ENCODE data around the gene AIMP1.
"Not testable (repeated sequence)": the region's sequence is repeated elsewhere in the genome, so short reads cannot be mapped to it uniquely, and the experiment has no call there.

The AIMP1 gene

GRCh38 chr4:106373026-106373425, 56.7 kb downstream of the AIMP1 start:
- no peak for TF ChIP-seq CTCF (IDR thresholded peaks at IDR 0.05; ENCODE audit: borderline replicate concordance, insufficient read depth, low read depth, low read length)
- H3K4me3 ChIP-seq (ENCODE audit: low read depth, low read length) = no peak overlapping the region

GRCh38 chr4:106380179-106380578, 63.8 kb downstream of the AIMP1 start:
- no peak for TF ChIP-seq CTCF (IDR thresholded peaks at IDR 0.05; ENCODE audit: borderline replicate concordance, insufficient read depth, low read depth, low read length)

GRCh38 chr4:106384878-106385277, 68.5 kb downstream of the AIMP1 start:
- no peak for TF ChIP-seq CTCF (IDR thresholded peaks at IDR 0.05; ENCODE audit: borderline replicate concordance, insufficient read depth, low read depth, low read length)
- H3K4me3 ChIP-seq (ENCODE audit: low read depth, low read length) = no peak overlapping the region

More at GRCh38 chr4:106380179-106380578, 63.8 kb downstream of the AIMP1 start:
- H3K4me3 ChIP-seq (ENCODE audit: low read depth, low read length) = no peak overlapping the region

GRCh38 chr4:106385853-106386393, 69.6 kb downstream of the AIMP1 start:
- TF ChIP-seq CTCF (IDR thresholded peaks at IDR 0.05; ENCODE audit: borderline replicate concordance, insufficient read depth, low read depth, low read length) = no peak
- H3K4me3 ChIP-seq (ENCODE audit: low read depth, low read length) = no peak overlapping the region

- TF ChIP-seq CTCF (IDR thresholded peaks at IDR 0.05; ENCODE audit: borderline replicate concordance, insufficient read depth, low read depth, low read length) = no peak
- no peak overlapping the region for H3K4me3 ChIP-seq (ENCODE audit: low read depth, low read length)
These were observed 79.2 kb downstream of the AIMP1 start for GRCh38 chr4:106395582-106395981.

GRCh38 chr4:106398898-106399297, 82.5 kb downstream of the AIMP1 start:
- not testable (repeated sequence) for H3K4me3 ChIP-seq (ENCODE audit: low read depth, low read length)

All from GM12875 (cell line).